Vagina (tissue), 2 donors: ENCODE data around the gene NLRC3.

Experiments used
- CTCF ChIP-seq, 3 experiments: fragments of 450-650 bp in 2 of 3; fragments of 200-600 bp in 1 of 3; sonication (generic) in 1 of 3; IDR thresholded peaks; one replicate each; pipeline ENCODE4 v1.5.1; 2017 to 2019; ENCODE audit warnings: antibody characterized with exemption in 3 of 3, mild to moderate bottlenecking in 2 of 3, moderate library complexity in 2 of 3
- POLR2A ChIP-seq, 2 donors: fragments of 450-650 bp; IDR thresholded peaks; one replicate each; pipeline ENCODE4 v1.6.1; 2017; ENCODE audit warnings: antibody characterized with exemption in 2 of 2, mild to moderate bottlenecking in 2 of 2, moderate library complexity in 2 of 2
- POLR2AphosphoS5 ChIP-seq, 2 donors: sonication (generic); formaldehyde crosslinking; IDR thresholded peaks; one replicate each; pipeline ENCODE4 v1.9.0; 2017; ENCODE audit warnings: antibody characterized with exemption in 2 of 2, mild to moderate bottlenecking in 2 of 2, low read depth in 1 of 2; ENCODE audit not compliant: insufficient read depth in 1 of 2

- TF ChIP-seq POLR2AphosphoS5 (IDR thresholded peaks at IDR 0.05; ENCODE audit: insufficient read depth in 1 of 2, low read depth in 1 of 2) (no peak), CTCF (IDR thresholded peaks at IDR 0.05) (no peak), POLR2A (IDR thresholded peaks at IDR 0.05) (no peak)
Observed at GRCh38 chr16:3554351-3554928, 22.8 kb downstream of the NLRC3 start.
